WERI-Rb-1 (cell line): Measurements from ENCODE around the gene FLOT1.
"Not testable (repeated sequence)": the region's sequence is repeated elsewhere in the genome, so short reads cannot be mapped to it uniquely, and the experiment has no call there.

ENCODE experiments used
- DNase-seq: peaks from one replicate; pipeline ENCODE4 v3.0.0-alpha.2; 2020
- H3K27ac ChIP-seq: fragments of 250-450 bp; sonication (Bioruptor Pico); 2 replicates; pipeline ENCODE4 v1.5.1; 2020; ENCODE audit warnings: mild to moderate bottlenecking, moderate library complexity
- H3K27me3 ChIP-seq: fragments of 250-450 bp; sonication (Bioruptor Pico); 2 replicates; pipeline ENCODE4 v1.5.1; 2021; ENCODE audit warnings: mild to moderate bottlenecking, low read depth, moderate library complexity; ENCODE audit not compliant: insufficient read depth, severe bottlenecking
- H3K36me3 ChIP-seq: fragments of 250-450 bp; sonication (Bioruptor Pico); 2 replicates; pipeline ENCODE4 v1.5.1; 2020; ENCODE audit warnings: mild to moderate bottlenecking, moderate library complexity
- H3K4me3 ChIP-seq: 2 replicates; pipeline ENCODE4 v1.5.1; 2011; ENCODE audit warnings: low read depth, mild to moderate bottlenecking, control low read depth, low read length
- H3K9me3 ChIP-seq: fragments of 250-450 bp; sonication (Bioruptor Pico); 2 replicates; pipeline ENCODE4 v1.5.1; 2021; ENCODE audit warnings: mild to moderate bottlenecking, moderate library complexity; ENCODE audit not compliant: severe bottlenecking
- CTCF ChIP-seq: IDR thresholded peaks from 2 replicates; pipeline ENCODE4 v1.5.1; 2011; ENCODE audit warnings: low read depth, mild to moderate bottlenecking, control low read depth, inconsistent platforms, low read length

Gene FLOT1

GRCh38 chr6:30719356-30719755 lies 23.1 kb downstream of the FLOT1 start:
- peaks cover 6% of the 10 kb centered on the region for H3K9me3 ChIP-seq
- no peak for DNase-seq
- no peaks in the 10 kb centered on the region for H3K27me3 ChIP-seq
- peaks cover 40% of the 10 kb centered on the region for H3K36me3 ChIP-seq
- H3K27ac ChIP-seq = peak overlapping the region; percentile 98
- peak overlapping the region; percentile 100 for H3K4me3 ChIP-seq
- no peak for TF ChIP-seq CTCF

GRCh38 chr6:30717845-30718720 lies 24.4 kb downstream of the FLOT1 start:
- H3K4me3 ChIP-seq = peak overlapping the region; percentile 25
- peak overlapping the region; percentile 56 for H3K27ac ChIP-seq
- not testable (repeated sequence) for DNase-seq, H3K27me3 ChIP-seq, H3K9me3 ChIP-seq
- peaks cover 27% of the 10 kb centered on the region for H3K36me3 ChIP-seq

- TF ChIP-seq CTCF = no peak
- Histone ChIP-seq H3K9me3 (peaks cover 6% of the 10 kb centered on the region), H3K36me3 (peaks cover 19% of the 10 kb centered on the region), H3K27me3 (no peaks in the 10 kb centered on the region), H3K27ac (peak within 1 kb of the TSS; percentile 70), H3K4me3 (peak within 1 kb of the TSS; percentile 37)
- peak; percentile 91 for DNase-seq
These were observed 25.2 kb downstream of the FLOT1 start, which contains the start of gene MDC1 for GRCh38 chr6:30717129-30717844. Gene MDC1 (minus strand): TSS chr6:30717281. CDS start chr6:30715175, 2,106 bp downstream.

GRCh38 chr6:30716879-30717128 lies 25.7 kb downstream of the FLOT1 start:
- H3K4me3 ChIP-seq = peak overlapping the region; percentile 37
- peaks cover 6% of the 10 kb centered on the region for H3K9me3 ChIP-seq
- peaks cover 17% of the 10 kb centered on the region for H3K36me3 ChIP-seq
- DNase-seq = no peak
- peak overlapping the region; percentile 70 for H3K27ac ChIP-seq
- no peak for TF ChIP-seq CTCF
- H3K27me3 ChIP-seq = no peaks in the 10 kb centered on the region

GRCh38 chr6:30714263-30714662 lies 28.2 kb downstream of the FLOT1 start:
- peaks cover 7% of the 10 kb centered on the region for H3K36me3 ChIP-seq
- no peak overlapping the region for H3K27ac ChIP-seq
- H3K27me3 ChIP-seq = no peaks in the 10 kb centered on the region
- no peak for DNase-seq
- H3K9me3 ChIP-seq = peaks cover 6% of the 10 kb centered on the region
- TF ChIP-seq CTCF = no peak
- no peak overlapping the region for H3K4me3 ChIP-seq

GRCh38 chr6:30712441-30712945 lies 30.0 kb downstream of the FLOT1 start:
- Histone ChIP-seq H3K9me3 (peaks cover 4% of the 10 kb centered on the region), H3K27me3 (no peaks in the 10 kb centered on the region), H3K27ac (no peak overlapping the region), H3K4me3 (no peak overlapping the region), H3K36me3 (peaks cover 7% of the 10 kb centered on the region)
- no peak for TF ChIP-seq CTCF
- DNase-seq = no peak
